Measurements from ENCODE around the gene LTF.

- no peak for TF ChIP-seq EGR1 (IDR thresholded peaks at IDR 0.05; ENCODE audit: low read depth)
- TF ChIP-seq, protein P1, sequence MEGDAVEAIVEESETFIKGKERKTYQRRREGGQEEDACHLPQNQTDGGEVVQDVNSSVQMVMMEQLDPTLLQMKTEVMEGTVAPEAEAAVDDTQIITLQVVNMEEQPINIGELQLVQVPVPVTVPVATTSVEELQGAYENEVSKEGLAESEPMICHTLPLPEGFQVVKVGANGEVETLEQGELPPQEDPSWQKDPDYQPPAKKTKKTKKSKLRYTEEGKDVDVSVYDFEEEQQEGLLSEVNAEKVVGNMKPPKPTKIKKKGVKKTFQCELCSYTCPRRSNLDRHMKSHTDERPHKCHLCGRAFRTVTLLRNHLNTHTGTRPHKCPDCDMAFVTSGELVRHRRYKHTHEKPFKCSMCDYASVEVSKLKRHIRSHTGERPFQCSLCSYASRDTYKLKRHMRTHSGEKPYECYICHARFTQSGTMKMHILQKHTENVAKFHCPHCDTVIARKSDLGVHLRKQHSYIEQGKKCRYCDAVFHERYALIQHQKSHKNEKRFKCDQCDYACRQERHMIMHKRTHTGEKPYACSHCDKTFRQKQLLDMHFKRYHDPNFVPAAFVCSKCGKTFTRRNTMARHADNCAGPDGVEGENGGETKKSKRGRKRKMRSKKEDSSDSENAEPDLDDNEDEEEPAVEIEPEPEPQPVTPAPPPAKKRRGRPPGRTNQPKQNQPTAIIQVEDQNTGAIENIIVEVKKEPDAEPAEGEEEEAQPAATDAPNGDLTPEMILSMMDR (IDR thresholded peaks at IDR 0.05 in 2 of 3, conservative IDR thresholded peaks at IDR 0.05 in 1 of 3; ENCODE audit: borderline replicate concordance in 1 of 3, insufficient read depth in 1 of 3, low read depth in 2 of 3, low read length in 2 of 3): no peak
- TF ChIP-seq SIN3A (IDR thresholded peaks at IDR 0.05; ENCODE audit: low read depth): no peak
- TF ChIP-seq EZH2phosphoT487 (IDR thresholded peaks at IDR 0.05; ENCODE audit: borderline replicate concordance): no peak
- TF ChIP-seq, protein P2, sequence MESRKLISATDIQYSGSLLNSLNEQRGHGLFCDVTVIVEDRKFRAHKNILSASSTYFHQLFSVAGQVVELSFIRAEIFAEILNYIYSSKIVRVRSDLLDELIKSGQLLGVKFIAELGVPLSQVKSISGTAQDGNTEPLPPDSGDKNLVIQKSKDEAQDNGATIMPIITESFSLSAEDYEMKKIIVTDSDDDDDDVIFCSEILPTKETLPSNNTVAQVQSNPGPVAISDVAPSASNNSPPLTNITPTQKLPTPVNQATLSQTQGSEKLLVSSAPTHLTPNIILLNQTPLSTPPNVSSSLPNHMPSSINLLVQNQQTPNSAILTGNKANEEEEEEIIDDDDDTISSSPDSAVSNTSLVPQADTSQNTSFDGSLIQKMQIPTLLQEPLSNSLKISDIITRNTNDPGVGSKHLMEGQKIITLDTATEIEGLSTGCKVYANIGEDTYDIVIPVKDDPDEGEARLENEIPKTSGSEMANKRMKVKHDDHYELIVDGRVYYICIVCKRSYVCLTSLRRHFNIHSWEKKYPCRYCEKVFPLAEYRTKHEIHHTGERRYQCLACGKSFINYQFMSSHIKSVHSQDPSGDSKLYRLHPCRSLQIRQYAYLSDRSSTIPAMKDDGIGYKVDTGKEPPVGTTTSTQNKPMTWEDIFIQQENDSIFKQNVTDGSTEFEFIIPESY (IDR thresholded peaks at IDR 0.05; ENCODE audit: extremely low read depth, insufficient replicate concordance, low read length): no peak
- no peak for TF ChIP-seq TCF7L2 (IDR thresholded peaks at IDR 0.05; ENCODE audit: borderline replicate concordance, extremely low read depth, insufficient read depth, insufficient read length)
- TF ChIP-seq RAD21 (IDR thresholded peaks at IDR 0.05; ENCODE audit: low read depth): no peak
- TF ChIP-seq POLR2A (IDR thresholded peaks at IDR 0.05; ENCODE audit: borderline replicate concordance, extremely low read depth, insufficient read depth, insufficient read length): no peak
- TF ChIP-seq MAX (IDR thresholded peaks at IDR 0.05): no peak
Observed at GRCh38 chr3:46456118-46456517, 8.6 kb downstream of the LTF start.
